Measurements from ENCODE around the gene FCN3. TPM values are rescaled to one million over a fixed set of nuclear protein-coding genes. Genes with fewer than 3 reads are reported as not detected.

The FCN3 gene
- total and polyA plus RNA-seq, 10 of the 15 experiments (the other 5 are each of a cell fraction or from before 2014, with no cell fraction given), result 0.28 TPM; not detected in 9

GRCh38 chr1:27336756-27337155, 37.9 kb downstream of the FCN3 start:
- RAD21 ChIA-PET (ENCODE audit: unreplicated experiment), result no interaction called here
- FAIRE-seq (no peak), ATAC-seq (no peak), DNase-seq (ENCODE audit: low read depth, low spot score) (no peak)
- CTCF ChIA-PET, result interaction anchor here (0.6 to 1.8 kb wide), 3 partner anchors 10 to 270 kb away, joined by 4 to 6 read pairs (median 4); no protein-coding TSS in a partner anchor
- SMC1A ChIA-PET (ENCODE audit: uncharacterized antibody, unreplicated experiment), result no interaction called here
- no peak overlapping the region for H3K27ac ChIP-seq (ENCODE audit: control insufficient read depth, insufficient read depth)
- no peak overlapping the region for H3K4me2 ChIP-seq (ENCODE audit: control insufficient read depth, insufficient read depth)
- no peaks in the 10 kb centered on the region for H3K9me3 ChIP-seq (replicated peaks; ENCODE audit: control insufficient read depth, insufficient read depth, low read length)
- no peak overlapping the region for H2AFZ ChIP-seq (ENCODE audit: control insufficient read depth, low read depth, low read length)
- POLR2A ChIA-PET, result interaction anchor here (0.6 kb wide), 2 partner anchors 36 to 53 kb away, joined by 3 to 5 read pairs; no protein-coding TSS in a partner anchor
- in situ Hi-C loops (cut with MboI) (no loop called here), intact Hi-C loops (cut with micrococcal nuclease; ENCODE audit: unreplicated experiment) (no loop called here)
- BruUV-seq (replicated peaks), result no TSS peak
- TF ChIP-seq EGR1 (IDR thresholded peaks at IDR 0.05; ENCODE audit: borderline replicate concordance in 1 of 2, low read depth in 2 of 2, low read length in 2 of 2) (no peak), POLR2A (IDR thresholded peaks at IDR 0.05; ENCODE audit: low read depth, low read length) (peak; percentile 30; the same call in 1 of the 2 replicates)
- no peaks in the 10 kb centered on the region for H3K27me3 ChIP-seq (replicated peaks in 1 of 2; ENCODE audit: control insufficient read depth in 2 of 2, insufficient read depth in 2 of 2, low read length in 1 of 2)
- WGBS (ENCODE audit: insufficient coverage, insufficient replicate concordance, low lambda C conversion rate, missing lambda C conversion rate), result 95% methylated on average over 5 of the region's 5 CpGs
- H3K36me3 ChIP-seq (ENCODE audit: control insufficient read depth in 2 of 2, insufficient read depth in 2 of 2, low read length in 1 of 2), result peaks cover 13 to 23% of the 10 kb centered on the region in 2 experiments
- no peaks in the 10 kb centered on the region for H4K20me1 ChIP-seq (ENCODE audit: control insufficient read depth, insufficient read depth)
- H3K4me3 ChIP-seq, result no peak overlapping the region
- no peaks in the 10 kb centered on the region for H3K79me2 ChIP-seq (ENCODE audit: control insufficient read depth, insufficient read depth, low read length)
- H3K4me1 ChIP-seq (ENCODE audit: control insufficient read depth, insufficient read depth, low read length), result peaks cover 12% of the 10 kb centered on the region
- H3K9ac ChIP-seq (ENCODE audit: control insufficient read depth, insufficient read depth, low read length), result no peak overlapping the region

GRCh38 chr1:27335506-27336422, 38.9 kb downstream of the FCN3 start:
- no peak overlapping the region for H3K4me3 ChIP-seq
- FAIRE-seq (no peak), ATAC-seq (no peak), DNase-seq (ENCODE audit: low read depth, low spot score) (no peak)
- no peaks in the 10 kb centered on the region for H3K79me2 ChIP-seq (ENCODE audit: control insufficient read depth, insufficient read depth, low read length)
- RAD21 ChIA-PET (ENCODE audit: unreplicated experiment), result no interaction called here
- peaks cover 13 to 25% of the 10 kb centered on the region in 2 experiments for H3K36me3 ChIP-seq (ENCODE audit: control insufficient read depth in 2 of 2, insufficient read depth in 2 of 2, low read length in 1 of 2)
- no peak overlapping the region for H3K27ac ChIP-seq (ENCODE audit: control insufficient read depth, insufficient read depth)
- SMC1A ChIA-PET (ENCODE audit: uncharacterized antibody, unreplicated experiment), result no interaction called here
- TF ChIP-seq IRF3 (IDR thresholded peaks at IDR 0.05) (no peak), TCF7 (IDR thresholded peaks at IDR 0.05; ENCODE audit: borderline replicate concordance) (no peak)
- TF ChIP-seq, protein P1, sequence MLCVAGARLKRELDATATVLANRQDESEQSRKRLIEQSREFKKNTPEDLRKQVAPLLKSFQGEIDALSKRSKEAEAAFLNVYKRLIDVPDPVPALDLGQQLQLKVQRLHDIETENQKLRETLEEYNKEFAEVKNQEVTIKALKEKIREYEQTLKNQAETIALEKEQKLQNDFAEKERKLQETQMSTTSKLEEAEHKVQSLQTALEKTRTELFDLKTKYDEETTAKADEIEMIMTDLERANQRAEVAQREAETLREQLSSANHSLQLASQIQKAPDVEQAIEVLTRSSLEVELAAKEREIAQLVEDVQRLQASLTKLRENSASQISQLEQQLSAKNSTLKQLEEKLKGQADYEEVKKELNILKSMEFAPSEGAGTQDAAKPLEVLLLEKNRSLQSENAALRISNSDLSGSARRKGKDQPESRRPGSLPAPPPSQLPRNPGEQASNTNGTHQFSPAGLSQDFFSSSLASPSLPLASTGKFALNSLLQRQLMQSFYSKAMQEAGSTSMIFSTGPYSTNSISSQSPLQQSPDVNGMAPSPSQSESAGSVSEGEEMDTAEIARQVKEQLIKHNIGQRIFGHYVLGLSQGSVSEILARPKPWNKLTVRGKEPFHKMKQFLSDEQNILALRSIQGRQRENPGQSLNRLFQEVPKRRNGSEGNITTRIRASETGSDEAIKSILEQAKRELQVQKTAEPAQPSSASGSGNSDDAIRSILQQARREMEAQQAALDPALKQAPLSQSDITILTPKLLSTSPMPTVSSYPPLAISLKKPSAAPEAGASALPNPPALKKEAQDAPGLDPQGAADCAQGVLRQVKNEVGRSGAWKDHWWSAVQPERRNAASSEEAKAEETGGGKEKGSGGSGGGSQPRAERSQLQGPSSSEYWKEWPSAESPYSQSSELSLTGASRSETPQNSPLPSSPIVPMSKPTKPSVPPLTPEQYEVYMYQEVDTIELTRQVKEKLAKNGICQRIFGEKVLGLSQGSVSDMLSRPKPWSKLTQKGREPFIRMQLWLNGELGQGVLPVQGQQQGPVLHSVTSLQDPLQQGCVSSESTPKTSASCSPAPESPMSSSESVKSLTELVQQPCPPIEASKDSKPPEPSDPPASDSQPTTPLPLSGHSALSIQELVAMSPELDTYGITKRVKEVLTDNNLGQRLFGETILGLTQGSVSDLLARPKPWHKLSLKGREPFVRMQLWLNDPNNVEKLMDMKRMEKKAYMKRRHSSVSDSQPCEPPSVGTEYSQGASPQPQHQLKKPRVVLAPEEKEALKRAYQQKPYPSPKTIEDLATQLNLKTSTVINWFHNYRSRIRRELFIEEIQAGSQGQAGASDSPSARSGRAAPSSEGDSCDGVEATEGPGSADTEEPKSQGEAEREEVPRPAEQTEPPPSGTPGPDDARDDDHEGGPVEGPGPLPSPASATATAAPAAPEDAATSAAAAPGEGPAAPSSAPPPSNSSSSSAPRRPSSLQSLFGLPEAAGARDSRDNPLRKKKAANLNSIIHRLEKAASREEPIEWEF (IDR thresholded peaks at IDR 0.05; ENCODE audit: insufficient replicate concordance, low read depth, low read length), result no peak
- H2AFZ ChIP-seq (ENCODE audit: control insufficient read depth, low read depth, low read length), result no peak overlapping the region
- H3K9me3 ChIP-seq (replicated peaks; ENCODE audit: control insufficient read depth, insufficient read depth, low read length), result no peaks in the 10 kb centered on the region
- in situ Hi-C loops (cut with MboI) (no loop called here), intact Hi-C loops (cut with micrococcal nuclease; ENCODE audit: unreplicated experiment) (no loop called here)
- WGBS (ENCODE audit: insufficient coverage, insufficient replicate concordance, low lambda C conversion rate, missing lambda C conversion rate), result 86% methylated on average over 17 of the region's 17 CpGs
- no peak overlapping the region for H3K4me2 ChIP-seq (ENCODE audit: control insufficient read depth, insufficient read depth)
- CTCF ChIA-PET, result interaction anchor here (1.1 to 1.6 kb wide), 3 partner anchors 9 to 40 kb away, joined by 4 read pairs; no protein-coding TSS in a partner anchor
- peaks cover 2% of the 10 kb centered on the region for H3K4me1 ChIP-seq (ENCODE audit: control insufficient read depth, insufficient read depth, low read length)
- no peaks in the 10 kb centered on the region for H4K20me1 ChIP-seq (ENCODE audit: control insufficient read depth, insufficient read depth)
- no peaks in the 10 kb centered on the region for H3K27me3 ChIP-seq (replicated peaks in 1 of 2; ENCODE audit: control insufficient read depth in 2 of 2, insufficient read depth in 2 of 2, low read length in 1 of 2)
- BruUV-seq (replicated peaks), result no TSS peak
- H3K9ac ChIP-seq (ENCODE audit: control insufficient read depth, insufficient read depth, low read length), result no peak overlapping the region
- POLR2A ChIA-PET, result interaction anchor here (0.5 kb wide), 1 partner anchor 166 kb away, joined by 7 read pairs; no protein-coding TSS in a partner anchor

Data from GM12878 (cell line).